ENCODE measurements around the gene ARIH2.

ARIH2 gene

DNA sequence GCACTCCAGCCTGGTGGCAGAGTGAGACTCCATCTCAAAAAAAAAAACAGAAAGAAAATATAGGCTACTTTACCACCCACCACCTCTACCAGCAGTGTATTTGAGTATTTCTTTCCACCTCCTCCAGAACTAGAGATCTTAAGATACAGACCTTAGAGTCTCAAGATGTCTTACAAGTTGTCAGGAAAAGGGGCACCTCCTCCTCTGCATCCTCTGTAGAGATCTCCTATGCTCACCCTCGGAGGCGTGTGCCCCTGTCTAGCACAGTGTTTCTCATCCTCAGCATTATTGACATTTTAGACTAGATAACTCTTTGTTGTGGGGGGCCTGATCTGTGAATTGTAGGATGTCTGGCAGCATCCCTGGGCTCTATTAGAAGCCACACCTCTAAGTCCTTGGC is 43.7 kb downstream of the ARIH2 start:
- TF ChIP-seq REST (IDR thresholded peaks at IDR 0.05; ENCODE audit: insufficient read depth in 1 of 2, low read depth in 2 of 2, low read length in 2 of 2): no peak
- no peak for TF ChIP-seq FOXP2 (optimal IDR thresholded peaks at IDR 0.05; ENCODE audit: borderline replicate concordance, extremely low read depth, extremely low read length, insufficient read depth)
- TF ChIP-seq SIN3A (IDR thresholded peaks at IDR 0.05; ENCODE audit: borderline replicate concordance, insufficient read depth, low read length): no peak
- TF ChIP-seq POLR2AphosphoS5 (IDR thresholded peaks at IDR 0.05; ENCODE audit: low read depth, low read length): no peak
- no peak for TF ChIP-seq TAF1 (IDR thresholded peaks at IDR 0.05; ENCODE audit: borderline replicate concordance, insufficient read depth, low read length)

DNA sequence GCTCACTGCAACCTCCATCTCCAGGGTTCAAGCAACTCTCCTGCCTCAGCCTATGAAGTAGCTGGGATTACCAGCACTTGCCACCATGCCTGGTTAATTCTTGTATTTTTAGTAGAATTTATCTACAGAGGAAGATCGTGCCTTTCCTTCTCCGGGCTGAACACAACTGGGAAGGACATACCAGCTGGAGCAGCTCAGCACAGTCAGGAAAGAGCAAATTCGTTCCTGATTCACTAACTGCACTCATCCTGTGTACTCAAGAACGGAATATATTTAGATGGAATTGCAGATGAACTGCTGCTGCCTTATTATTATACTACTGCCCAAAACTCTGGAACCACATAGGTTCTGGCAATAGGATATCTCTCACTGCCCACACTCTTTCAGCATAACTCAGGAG is 44.3 kb downstream of the ARIH2 start:
- no peak for TF ChIP-seq FOXP2 (optimal IDR thresholded peaks at IDR 0.05; ENCODE audit: borderline replicate concordance, extremely low read depth, extremely low read length, insufficient read depth)
- no peak for TF ChIP-seq SIN3A (IDR thresholded peaks at IDR 0.05; ENCODE audit: borderline replicate concordance, insufficient read depth, low read length)
- no peak for TF ChIP-seq REST (IDR thresholded peaks at IDR 0.05; ENCODE audit: insufficient read depth in 1 of 2, low read depth in 2 of 2, low read length in 2 of 2)
- no peak for TF ChIP-seq TAF1 (IDR thresholded peaks at IDR 0.05; ENCODE audit: borderline replicate concordance, insufficient read depth, low read length)
- no peak for TF ChIP-seq POLR2AphosphoS5 (IDR thresholded peaks at IDR 0.05; ENCODE audit: low read depth, low read length)

DNA sequence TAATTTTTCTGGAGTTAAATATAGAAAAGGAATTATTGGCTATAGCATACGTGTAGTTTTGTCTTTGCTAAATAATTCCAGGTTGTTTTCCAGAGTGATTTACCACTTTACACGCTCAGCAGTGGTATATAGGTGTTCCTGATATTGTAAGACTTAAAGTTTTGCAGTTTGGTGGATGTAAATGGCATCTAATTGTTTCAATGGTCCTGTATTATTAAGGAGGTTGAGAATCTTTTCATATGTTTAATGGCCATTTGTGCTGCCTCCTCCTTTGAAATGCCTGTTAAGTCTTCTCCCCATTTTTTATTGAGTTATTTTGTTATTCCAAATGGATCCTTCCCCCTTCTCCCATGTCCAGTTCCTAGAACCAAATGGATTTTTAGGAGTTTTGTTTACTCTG is 44.9 kb downstream of the ARIH2 start:
- TF ChIP-seq TAF1 (IDR thresholded peaks at IDR 0.05; ENCODE audit: borderline replicate concordance, insufficient read depth, low read length): no peak
- no peak for TF ChIP-seq POLR2AphosphoS5 (IDR thresholded peaks at IDR 0.05; ENCODE audit: low read depth, low read length)
- no peak for TF ChIP-seq REST (IDR thresholded peaks at IDR 0.05; ENCODE audit: insufficient read depth in 1 of 2, low read depth in 2 of 2, low read length in 2 of 2)
- no peak for TF ChIP-seq FOXP2 (optimal IDR thresholded peaks at IDR 0.05; ENCODE audit: borderline replicate concordance, extremely low read depth, extremely low read length, insufficient read depth)
- no peak for TF ChIP-seq SIN3A (IDR thresholded peaks at IDR 0.05; ENCODE audit: borderline replicate concordance, insufficient read depth, low read length)

DNA sequence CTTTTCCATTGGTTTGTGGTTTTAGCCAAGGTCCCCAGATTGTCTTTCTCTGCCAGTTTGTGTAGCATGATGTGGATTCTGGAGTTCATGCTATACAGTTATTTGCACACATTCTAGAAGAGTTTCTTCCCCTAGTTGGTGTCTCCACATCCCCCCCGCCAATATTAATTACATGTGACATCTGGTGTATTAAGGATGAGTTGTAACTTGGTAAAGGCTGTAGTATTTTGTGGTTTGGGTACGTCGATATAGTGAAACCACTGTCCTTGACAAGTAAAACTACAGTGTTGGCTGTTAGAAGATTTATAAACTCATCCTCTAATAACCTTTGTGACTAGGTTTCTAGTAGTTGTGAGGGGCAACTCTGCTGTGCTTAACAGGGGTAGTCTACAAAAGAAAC is 47.7 kb downstream of the ARIH2 start:
- TF ChIP-seq REST (IDR thresholded peaks at IDR 0.05; ENCODE audit: insufficient read depth in 1 of 2, low read depth in 2 of 2, low read length in 2 of 2) (no peak), FOXP2 (optimal IDR thresholded peaks at IDR 0.05; ENCODE audit: borderline replicate concordance, extremely low read depth, extremely low read length, insufficient read depth) (no peak), TAF1 (IDR thresholded peaks at IDR 0.05; ENCODE audit: borderline replicate concordance, insufficient read depth, low read length) (no peak), POLR2AphosphoS5 (IDR thresholded peaks at IDR 0.05; ENCODE audit: low read depth, low read length) (no peak), SIN3A (IDR thresholded peaks at IDR 0.05; ENCODE audit: borderline replicate concordance, insufficient read depth, low read length) (no peak)

DNA sequence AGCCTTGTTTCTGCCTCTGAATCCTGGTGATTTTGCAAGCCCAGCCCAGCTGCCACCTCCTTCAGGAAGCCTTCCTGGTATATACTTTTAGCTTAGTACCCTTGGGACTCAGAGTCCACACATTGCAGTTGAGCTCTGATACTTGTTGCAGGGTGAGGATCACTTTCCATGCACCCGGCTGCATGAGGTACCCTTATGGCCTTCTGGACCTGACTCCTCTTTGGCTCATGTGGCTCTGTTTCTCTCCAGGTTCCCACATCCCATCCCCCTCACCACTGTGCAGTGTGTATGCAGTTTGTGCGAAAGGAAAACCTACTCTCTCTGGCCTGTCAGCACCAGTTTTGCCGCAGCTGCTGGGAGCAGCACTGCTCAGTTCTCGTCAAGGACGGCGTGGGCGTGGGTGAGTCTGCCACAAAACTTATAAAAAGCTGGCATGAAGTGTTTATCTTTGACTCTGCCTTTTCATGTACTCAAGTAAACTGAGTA is 48.3 kb downstream of the ARIH2 start:
- TF ChIP-seq TAF1 (IDR thresholded peaks at IDR 0.05; ENCODE audit: borderline replicate concordance, insufficient read depth, low read length): no peak
- TF ChIP-seq FOXP2 (optimal IDR thresholded peaks at IDR 0.05; ENCODE audit: borderline replicate concordance, extremely low read depth, extremely low read length, insufficient read depth): no peak
- no peak for TF ChIP-seq POLR2AphosphoS5 (IDR thresholded peaks at IDR 0.05; ENCODE audit: low read depth, low read length)
- no peak for TF ChIP-seq SIN3A (IDR thresholded peaks at IDR 0.05; ENCODE audit: borderline replicate concordance, insufficient read depth, low read length)
- no peak for TF ChIP-seq REST (IDR thresholded peaks at IDR 0.05; ENCODE audit: insufficient read depth in 1 of 2, low read depth in 2 of 2, low read length in 2 of 2)
